Measurements from ENCODE around the gene PCDHGB2. TPM values are rescaled to one million over a fixed set of nuclear protein-coding genes. Genes with fewer than 3 reads are reported as not detected.

PCDHGB2 gene
- total RNA-seq, 1 experiment from 2014 or later: 1.4 TPM

GRCh38 chr5:141409598-141410306 lies 50.0 kb downstream of the PCDHGB2 start:
- Histone ChIP-seq H2AFZ (ENCODE audit: low read length) (no peak overlapping the region), H3K4me1 (ENCODE audit: insufficient read depth, low read length) (no peaks in the 10 kb centered on the region), H4K20me1 (ENCODE audit: low read length) (no peaks in the 10 kb centered on the region), H3K27ac (ENCODE audit: low read length) (no peak overlapping the region), H3K9me2 (replicated peaks; ENCODE audit: low read length) (no peaks in the 10 kb centered on the region), H3K4me2 (ENCODE audit: low read length) (no peak overlapping the region), H3F3A (ENCODE audit: low read length, unreplicated experiment) (no peaks in the 10 kb centered on the region), H3K27me3 (ENCODE audit: low read length) (no peaks in the 10 kb centered on the region), H3K79me2 (ENCODE audit: low read length) (no peaks in the 10 kb centered on the region), H3K36me3 (ENCODE audit: low read depth, low read length) (peaks cover 6% of the 10 kb centered on the region; the same call in 1 of the 2 replicates), H3K9me3 (ENCODE audit: low read length) (0 out of 2 replicates have a peak, but pooled peaks cover 11% of the 10 kb centered on the region), H3K4me3 (ENCODE audit: low read length) (no peak overlapping the region), H3K9ac (ENCODE audit: low read length) (no peak overlapping the region)
- TF ChIP-seq EZH2 (IDR thresholded peaks at IDR 0.05; ENCODE audit: low read length, unreplicated experiment): no peak
- TF ChIP-seq CTCF (conservative IDR thresholded peaks at IDR 0.05; ENCODE audit: low read depth, low read length): no peak
- TF ChIP-seq EZH2phosphoT487 (IDR thresholded peaks at IDR 0.05; ENCODE audit: borderline replicate concordance, low read length): no peak
- no TSS peak for BruUV-seq (replicated peaks)
- no peak for DNase-seq
- ChIA-PET CTCF (no interaction called here), POLR2A (ENCODE audit: unreplicated experiment) (no interaction called here)
- intact Hi-C loops (cut with micrococcal nuclease): no loop called here
- ATAC-seq: no peak

DNA sequence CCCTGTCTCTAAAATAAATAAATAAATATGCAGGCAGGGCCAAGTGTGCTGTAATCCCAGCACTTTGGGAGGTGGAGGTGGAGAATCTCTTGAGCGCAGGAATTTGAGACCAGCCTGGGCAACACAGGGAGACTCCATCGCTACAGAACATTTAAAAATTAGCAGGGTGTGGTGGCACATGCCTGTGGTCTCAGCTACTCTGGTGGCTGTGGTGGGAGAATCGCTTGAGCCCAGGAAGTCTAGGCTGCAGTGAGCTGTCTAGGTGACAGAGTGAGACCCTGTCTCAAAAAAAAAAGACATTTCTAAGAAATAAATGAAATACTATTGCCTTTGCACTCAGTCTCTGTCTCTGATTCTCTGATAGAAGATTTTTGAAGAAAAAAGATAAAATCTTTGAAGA lies 51.8 kb downstream of the PCDHGB2 start:
- H3K4me3 ChIP-seq (ENCODE audit: low read length): no peak overlapping the region
- intact Hi-C loops (cut with micrococcal nuclease): no loop called here
- H3K27me3 ChIP-seq (ENCODE audit: low read length): no peaks in the 10 kb centered on the region
- no TSS peak for BruUV-seq (replicated peaks)
- H2AFZ ChIP-seq (ENCODE audit: low read length): no peak overlapping the region
- H3K9me2 ChIP-seq (replicated peaks; ENCODE audit: low read length): no peaks in the 10 kb centered on the region
- H3K36me3 ChIP-seq (ENCODE audit: low read depth, low read length): peaks cover 6% of the 10 kb centered on the region; the same call in 1 of the 2 replicates
- H3K9ac ChIP-seq (ENCODE audit: low read length): no peak overlapping the region
- no peak overlapping the region for H3K27ac ChIP-seq (ENCODE audit: low read length)
- no peak for TF ChIP-seq CTCF (conservative IDR thresholded peaks at IDR 0.05; ENCODE audit: low read depth, low read length)
- TF ChIP-seq EZH2phosphoT487 (IDR thresholded peaks at IDR 0.05; ENCODE audit: borderline replicate concordance, low read length): no peak
- no peak for TF ChIP-seq EZH2 (IDR thresholded peaks at IDR 0.05; ENCODE audit: low read length, unreplicated experiment)
- no peak for ATAC-seq
- no peaks in the 10 kb centered on the region for H3K4me1 ChIP-seq (ENCODE audit: insufficient read depth, low read length)
- no peak overlapping the region for H3K4me2 ChIP-seq (ENCODE audit: low read length)
- ChIA-PET CTCF (interaction anchor here (0.6 kb wide), 1 partner anchor 590 kb away, joined by 3 read pairs; no protein-coding TSS in a partner anchor), POLR2A (ENCODE audit: unreplicated experiment) (no interaction called here)
- H3K9me3 ChIP-seq (ENCODE audit: low read length): 0 out of 2 replicates have a peak, but pooled peaks cover 11% of the 10 kb centered on the region
- H3F3A ChIP-seq (ENCODE audit: low read length, unreplicated experiment): no peaks in the 10 kb centered on the region
- H3K79me2 ChIP-seq (ENCODE audit: low read length): no peaks in the 10 kb centered on the region
- no peaks in the 10 kb centered on the region for H4K20me1 ChIP-seq (ENCODE audit: low read length)
- no peak for DNase-seq

Other genes starting within 250 kb of the PCDHGB2 start
- gene PCDHB4, start 238.2 kb upstream of the PCDHGB2 start, total RNA-seq (2014; rRNA removed): 0.07 and 0.52 TPM in 2 replicates
- gene PCDHB5, start 224.8 kb upstream of the PCDHGB2 start, total RNA-seq (2014; rRNA removed): 0.12 and 0.69 TPM in 2 replicates
- gene PCDHB6, start 209.9 kb upstream of the PCDHGB2 start, total RNA-seq (2014; rRNA removed): not detected in 2 replicates
- 0.22 TPM in 1 of 2 replicates, not detected in the other for gene PCDHB7, start 187.3 kb upstream of the PCDHGB2 start, total RNA-seq (2014; rRNA removed)
- 0.22 and 0.40 TPM in 2 replicates for gene PCDHB8, start 182.2 kb upstream of the PCDHGB2 start, total RNA-seq (2014; rRNA removed)
- 0.46 TPM in 1 of 2 replicates, not detected in the other for gene PCDHB16, start 177.6 kb upstream of the PCDHGB2 start, total RNA-seq (2014; rRNA removed)
- 0.23 and 0.73 TPM in 2 replicates for gene PCDHB9, start 172.8 kb upstream of the PCDHGB2 start, total RNA-seq (2014; rRNA removed)
- gene PCDHB10, start 167.6 kb upstream of the PCDHGB2 start, total RNA-seq (2014; rRNA removed): 0.33 and 0.35 TPM in 2 replicates
- gene PCDHB11, start 160.4 kb upstream of the PCDHGB2 start, total RNA-seq (2014; rRNA removed): 0.40 and 0.69 TPM in 2 replicates
- 0.15 and 0.63 TPM in 2 replicates for gene PCDHB12, start 151.3 kb upstream of the PCDHGB2 start, total RNA-seq (2014; rRNA removed)
- 0.40 and 0.52 TPM in 2 replicates for gene PCDHB13, start 146.1 kb upstream of the PCDHGB2 start, total RNA-seq (2014; rRNA removed)
- gene PCDHB14, start 136.7 kb upstream of the PCDHGB2 start, total RNA-seq (2014; rRNA removed): 0.58 and 0.87 TPM in 2 replicates
- gene PCDHB15, start 114.6 kb upstream of the PCDHGB2 start, total RNA-seq (2014; rRNA removed): not detected in 2 replicates
- gene SLC25A2, start 55.9 kb upstream of the PCDHGB2 start, total RNA-seq (2014; rRNA removed): 0.18 and 0.40 TPM in 2 replicates
- gene TAF7, start 39.2 kb upstream of the PCDHGB2 start, total RNA-seq (2014; rRNA removed): 27.6 and 32.3 TPM in 2 replicates
- gene PCDHGA1, start 29.5 kb upstream of the PCDHGB2 start, total RNA-seq (2014; rRNA removed): 0.04 and 0.06 TPM in 2 replicates
- gene PCDHGA2, start 21.2 kb upstream of the PCDHGB2 start, total RNA-seq (2014; rRNA removed): not detected in 2 replicates
- gene PCDHGA3, start 16.2 kb upstream of the PCDHGB2 start, total RNA-seq (2014; rRNA removed): not detected in 2 replicates
- 0.04 TPM in 1 of 2 replicates, not detected in the other for gene PCDHGB1, start 9.9 kb upstream of the PCDHGB2 start, total RNA-seq (2014; rRNA removed)
- 0.04 TPM in 1 of 2 replicates, not detected in the other for gene PCDHGA4, start 5.0 kb upstream of the PCDHGB2 start, total RNA-seq (2014; rRNA removed)
- 0.98 and 2.4 TPM in 2 replicates for gene PCDHGA5, start 4.2 kb downstream of the PCDHGB2 start, total RNA-seq (2014; rRNA removed)
- 1.2 and 1.3 TPM in 2 replicates for gene PCDHGB3, start 10.2 kb downstream of the PCDHGB2 start, total RNA-seq (2014; rRNA removed)
- gene PCDHGA6, start 13.9 kb downstream of the PCDHGB2 start, total RNA-seq (2014; rRNA removed): 1.3 and 1.6 TPM in 2 replicates
- 0.51 and 0.75 TPM in 2 replicates for gene PCDHGA7, start 22.7 kb downstream of the PCDHGB2 start, total RNA-seq (2014; rRNA removed)
- 0.73 and 1.3 TPM in 2 replicates for gene PCDHGB4, start 27.7 kb downstream of the PCDHGB2 start, total RNA-seq (2014; rRNA removed)
- 0.23 and 0.51 TPM in 2 replicates for gene PCDHGA8, start 32.6 kb downstream of the PCDHGB2 start, total RNA-seq (2014; rRNA removed)
- gene PCDHGB5, start 38.0 kb downstream of the PCDHGB2 start, total RNA-seq (2014; rRNA removed): 9.0 and 10.3 TPM in 2 replicates
- 1.9 and 2.9 TPM in 2 replicates for gene PCDHGA9, start 42.8 kb downstream of the PCDHGB2 start, total RNA-seq (2014; rRNA removed)
- gene PCDHGB6, start 48.0 kb downstream of the PCDHGB2 start, total RNA-seq (2014; rRNA removed): 1.1 and 1.8 TPM in 2 replicates
- 0.23 and 0.84 TPM in 2 replicates for gene PCDHGA10, start 53.0 kb downstream of the PCDHGB2 start, total RNA-seq (2014; rRNA removed)
- gene PCDHGB7, start 57.7 kb downstream of the PCDHGB2 start, total RNA-seq (2014; rRNA removed): 0.44 and 1.4 TPM in 2 replicates
- gene PCDHGA11, start 61.1 kb downstream of the PCDHGB2 start, total RNA-seq (2014; rRNA removed): 0.66 and 0.92 TPM in 2 replicates
- 0.11 and 0.52 TPM in 2 replicates for gene PCDHGA12, start 70.5 kb downstream of the PCDHGB2 start, total RNA-seq (2014; rRNA removed)
- 0.35 and 2.1 TPM in 2 replicates for gene PCDHGC3, start 116.0 kb downstream of the PCDHGB2 start, total RNA-seq (2014; rRNA removed)
- 0.58 and 1.5 TPM in 2 replicates for gene PCDHGC4, start 125.0 kb downstream of the PCDHGB2 start, total RNA-seq (2014; rRNA removed)
- 0.40 and 0.46 TPM in 2 replicates for gene PCDHGC5, start 129.1 kb downstream of the PCDHGB2 start, total RNA-seq (2014; rRNA removed)